SW 1271 (cell line): ENCODE results near the gene UTS2B.

Experiments used
- DNase-seq, 2 experiments: peaks; one replicate each; lab custom pipeline; 2025; lab: John Stamatoyannopoulos, UW

Gene UTS2B

GRCh38 chr3:191352014-191352413 lies 21.7 kb upstream of the UTS2B start:
- DNase-seq, result no peak

- DNase-seq, result no peak
Observed at GRCh38 chr3:191350396-191351090, 20.2 kb upstream of the UTS2B start.

DNA sequence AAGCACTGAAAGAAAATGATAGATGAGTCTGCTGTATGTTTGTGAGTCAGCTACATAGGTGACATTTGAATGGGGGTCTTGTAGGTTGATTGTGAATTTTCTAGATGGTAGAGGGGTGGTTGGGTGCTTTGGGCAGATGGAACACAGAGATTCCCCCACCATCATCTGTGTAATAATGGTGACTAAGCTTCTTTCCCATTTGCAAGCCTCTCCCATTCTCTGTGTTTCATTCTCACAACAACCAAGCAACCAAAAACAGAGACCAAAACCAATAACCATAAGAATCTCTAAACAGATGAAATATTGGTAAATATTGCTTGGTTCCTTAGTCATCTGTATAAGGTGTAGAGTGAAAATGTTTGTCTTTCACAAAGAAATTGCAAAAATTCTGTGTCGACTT lies 17.8 kb upstream of the UTS2B start:
- no peak for DNase-seq

- no peak for DNase-seq
Observed at GRCh38 chr3:191347228-191347627, 16.9 kb upstream of the UTS2B start.

- DNase-seq, result no peak
Observed at GRCh38 chr3:191345334-191345733, 15.0 kb upstream of the UTS2B start.

- no peak for DNase-seq
Observed at GRCh38 chr3:191343913-191344312, 13.6 kb upstream of the UTS2B start.

DNA sequence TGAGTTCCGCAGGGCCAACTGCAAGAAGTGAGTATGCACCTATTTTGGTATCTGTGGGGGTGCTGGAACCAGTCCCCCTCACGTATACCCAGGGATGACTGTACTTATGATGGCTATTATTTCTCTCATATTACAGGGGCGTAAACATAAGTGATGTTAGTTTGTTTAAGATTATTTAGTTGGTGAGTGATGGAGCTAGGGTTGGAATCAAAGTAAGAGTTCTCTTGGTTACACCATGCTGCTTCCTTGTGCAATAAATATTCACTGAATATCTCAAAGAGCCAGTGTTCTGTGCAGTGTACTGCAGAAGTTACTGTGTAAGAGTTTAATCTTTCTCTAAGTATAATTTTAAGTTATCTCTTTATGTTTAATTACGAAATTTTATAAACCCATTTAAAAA lies 12.8 kb upstream of the UTS2B start:
- DNase-seq, result no peak

- DNase-seq, result no peak
Observed at GRCh38 chr3:191342411-191342810, 12.1 kb upstream of the UTS2B start.

DNA sequence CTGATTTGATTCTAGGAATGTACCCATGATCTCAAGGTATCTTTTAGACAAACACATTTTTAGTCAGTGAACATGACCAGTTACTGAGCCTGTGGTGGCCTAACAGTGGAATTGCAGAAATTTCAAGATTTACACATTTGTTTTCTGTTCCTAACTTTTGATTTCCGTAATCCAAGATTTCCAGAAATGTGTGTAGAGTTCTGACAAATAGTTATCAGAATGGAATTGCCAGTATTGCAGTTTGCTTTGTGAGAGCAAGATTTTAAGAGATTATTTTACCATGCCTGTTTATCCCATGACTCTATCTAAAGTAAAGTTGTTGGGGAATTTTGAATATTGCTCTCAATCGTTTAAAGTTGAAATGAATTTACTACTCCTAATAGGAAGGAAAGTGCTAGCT lies 11.7 kb upstream of the UTS2B start:
- DNase-seq, result no peak

DNA sequence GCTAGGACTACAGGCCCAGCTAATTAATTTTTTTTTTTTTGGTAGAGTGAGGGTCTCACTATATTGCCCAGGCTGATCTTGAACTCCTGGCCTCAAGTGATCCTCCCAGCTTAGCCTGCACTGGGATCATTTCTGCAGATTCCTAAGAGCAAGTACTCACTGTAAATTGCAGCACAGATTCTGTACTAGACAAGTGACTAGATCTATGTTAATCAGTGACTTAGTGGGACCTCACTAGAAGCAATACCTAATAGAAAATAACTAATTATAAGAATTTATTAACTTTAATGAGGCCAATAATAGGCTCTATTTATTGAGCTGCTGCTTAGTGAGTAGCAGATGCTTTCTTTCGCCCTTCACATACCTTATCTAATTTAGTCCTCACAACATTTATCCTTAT lies 10.6 kb upstream of the UTS2B start:
- DNase-seq, result no peak

DNA sequence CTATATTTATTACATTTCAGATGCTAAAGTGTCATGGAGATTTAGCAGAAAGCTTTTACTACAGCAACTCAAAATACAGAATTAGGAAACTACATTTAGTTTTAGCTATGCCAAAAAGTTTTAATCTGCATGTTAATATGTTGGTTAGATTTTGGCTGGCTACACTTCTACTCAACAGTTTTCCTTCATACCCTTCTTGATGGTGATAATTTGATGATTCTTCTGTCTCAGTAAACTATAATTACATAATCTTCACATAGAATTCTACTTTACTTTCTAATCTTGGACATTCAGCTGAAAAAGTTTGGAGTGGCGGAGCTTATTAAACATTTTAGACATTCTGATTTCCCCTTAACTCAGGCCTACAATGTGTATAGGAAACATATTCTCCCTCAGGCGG lies 10.0 kb upstream of the UTS2B start:
- DNase-seq, result no peak

- DNase-seq, result no peak
Observed at GRCh38 chr3:191339316-191339917, 9.1 kb upstream of the UTS2B start.

DNA sequence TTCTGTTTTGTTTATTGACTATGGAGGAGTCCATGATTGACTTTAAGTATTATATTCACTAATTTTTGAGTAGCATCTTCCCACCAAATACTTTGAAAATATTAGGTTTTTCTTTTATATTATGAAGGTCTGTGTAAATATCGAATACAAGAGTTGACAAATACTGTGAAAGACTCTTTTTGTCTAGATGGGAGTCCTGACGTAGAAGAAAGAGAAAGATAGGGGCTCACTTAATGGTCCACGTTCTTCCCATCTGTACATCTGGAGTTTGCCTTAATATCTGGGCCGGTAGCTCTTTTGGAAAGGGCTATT lies 7.8 kb upstream of the UTS2B start:
- DNase-seq, result no peak

GRCh38 chr3:191336833-191337232 lies 6.5 kb upstream of the UTS2B start:
- DNase-seq, result no peak

- DNase-seq, result no peak
Observed at GRCh38 chr3:191334346-191334893, 4.1 kb upstream of the UTS2B start.

DNA sequence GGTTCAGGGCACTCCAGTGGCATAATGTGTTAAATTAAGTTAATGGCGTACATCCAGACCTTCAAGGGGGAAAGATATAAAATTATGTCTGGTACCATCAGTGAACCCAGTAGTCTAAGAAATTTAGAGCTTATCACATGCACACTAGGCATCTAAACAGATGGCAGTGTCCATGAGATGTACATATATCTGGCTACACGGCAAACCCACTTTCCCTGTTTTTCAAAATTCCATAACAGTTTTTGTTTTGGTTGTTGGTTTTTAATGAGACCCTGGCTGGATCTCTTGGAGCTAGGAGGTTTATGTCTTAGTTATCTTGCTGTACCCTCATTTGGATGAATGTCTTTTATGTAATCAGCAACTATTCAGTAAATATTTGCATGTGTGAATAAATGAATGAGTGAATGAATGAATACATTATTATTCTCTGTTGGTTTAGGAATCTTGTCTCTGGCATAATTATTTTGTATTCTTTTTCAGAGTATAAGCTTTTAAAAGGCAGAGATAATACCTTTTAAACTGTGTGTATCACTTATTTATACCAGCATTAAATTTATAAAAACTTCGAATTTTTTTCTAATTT lies 3.1 kb upstream of the UTS2B start:
- no peak for DNase-seq

DNA sequence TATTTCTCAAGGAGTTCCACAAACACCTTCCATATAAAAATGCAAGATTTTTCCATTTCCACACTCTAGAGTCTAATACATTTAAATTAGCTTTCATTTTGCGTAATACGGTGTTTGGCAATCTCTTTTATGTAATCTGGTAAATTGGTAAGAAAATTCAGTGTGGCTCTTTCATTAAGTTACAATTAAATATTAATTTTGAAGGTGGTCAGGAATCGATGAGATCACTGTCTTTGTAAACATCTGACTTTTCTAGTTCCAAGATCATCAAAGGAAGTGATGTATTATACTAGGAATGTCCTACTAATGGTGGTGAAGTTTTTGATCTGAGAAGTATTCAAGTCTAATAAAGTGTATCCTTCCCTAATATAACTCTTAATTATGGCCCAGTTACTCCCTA lies 1.1 kb upstream of the UTS2B start:
- peak in 1 of 2 experiments; percentile 24 for DNase-seq

DNA sequence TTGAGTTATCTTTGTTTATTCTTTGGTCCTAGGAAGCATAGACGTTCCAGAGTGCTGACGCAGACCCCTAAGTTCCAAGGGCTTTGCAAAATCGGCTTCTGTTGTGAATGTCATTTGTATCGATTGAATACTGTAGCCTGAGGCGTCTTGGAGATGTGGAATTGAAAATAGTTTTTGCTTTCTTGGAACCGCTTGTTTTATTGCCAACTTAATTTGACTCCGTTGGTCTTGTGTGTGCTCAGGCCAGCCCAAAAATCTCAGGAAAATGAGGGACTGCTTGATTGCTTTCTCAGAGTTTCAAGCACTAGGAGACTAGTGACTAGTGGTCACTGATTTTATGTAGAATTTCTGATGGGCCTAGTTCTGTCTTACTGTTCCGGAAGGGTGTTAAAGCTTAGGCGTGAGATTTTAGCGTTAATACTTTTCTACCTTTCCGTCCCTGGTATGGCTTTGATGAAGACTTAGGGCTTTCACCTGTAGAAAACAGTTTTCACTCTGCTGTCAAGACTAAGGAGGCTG lies 263 bp upstream of the UTS2B start:
- DNase-seq, result no peak

DNA sequence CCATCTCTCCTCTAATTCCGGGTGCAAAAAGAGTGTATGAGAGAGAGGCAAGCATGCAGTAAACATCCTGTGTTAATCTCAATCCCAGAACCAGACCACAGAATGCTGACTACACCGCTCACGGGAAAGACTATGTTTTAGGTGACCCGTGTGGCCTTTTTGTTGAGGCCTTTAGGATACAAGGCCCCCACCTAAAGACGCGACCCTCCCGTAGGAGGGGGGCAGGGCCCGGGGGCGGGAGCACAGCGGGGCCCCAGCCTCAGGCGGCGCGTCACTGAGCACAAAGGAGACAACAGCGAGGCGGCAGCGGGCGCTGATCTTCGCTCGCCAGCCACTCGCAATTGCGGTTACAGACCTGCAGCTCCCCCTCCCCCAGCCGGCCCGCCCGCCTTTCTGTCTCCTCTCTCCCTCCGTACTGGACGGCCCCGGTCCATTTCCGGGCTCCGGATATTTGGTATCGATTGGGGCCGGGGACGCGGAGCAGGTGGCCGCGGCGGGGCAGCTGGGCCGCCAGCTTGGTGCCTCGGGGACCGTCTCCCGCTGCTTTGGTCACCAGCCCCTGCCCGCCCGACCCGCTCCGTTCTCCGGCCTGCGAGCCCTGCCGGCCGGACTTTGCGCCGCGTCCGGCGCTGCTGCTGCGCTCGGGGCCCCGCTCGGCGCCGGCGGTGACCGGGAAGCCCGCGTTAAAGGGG lies 1.2 kb downstream of the UTS2B start, which contains the start of gene CCDC50:
TSS of gene CCDC50 (plus strand) at position 433 of the 692 bp plus-strand sequence. CDS start 281 bp downstream, outside the sequence.
- peak; percentile 34 to 74 for DNase-seq

DNA sequence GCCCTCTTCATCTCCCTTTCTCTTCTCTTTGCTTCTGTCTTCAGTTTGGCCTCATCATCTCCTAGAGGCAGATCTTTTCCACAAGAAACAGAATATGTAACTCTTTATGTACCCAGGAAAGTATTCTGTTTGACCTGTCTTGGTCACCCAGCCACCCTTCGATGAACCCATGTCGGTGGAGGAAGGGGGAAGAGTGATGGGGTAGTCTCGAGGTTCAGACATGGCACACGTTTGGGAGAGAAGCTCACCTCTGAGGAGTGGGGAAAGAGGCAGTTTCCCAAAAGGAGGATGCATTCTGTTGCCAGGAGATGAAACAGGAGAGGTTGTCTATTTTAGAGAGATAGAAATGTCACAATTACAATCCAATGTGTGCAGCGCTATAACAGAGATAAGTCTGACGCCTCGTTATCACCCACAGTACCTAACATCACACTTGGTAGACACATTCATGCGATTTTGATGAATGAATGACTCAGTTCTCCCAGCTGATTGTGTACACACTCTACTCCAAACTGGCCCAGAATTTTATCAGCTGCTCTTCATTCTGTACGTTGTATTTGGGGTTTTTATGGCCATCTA lies 1.9 kb downstream of the UTS2B start:
- no peak for DNase-seq

- no peak for DNase-seq
Observed at GRCh38 chr3:191327526-191327925, 2.8 kb downstream of the UTS2B start.

GRCh38 chr3:191324936-191325335 lies 5.4 kb downstream of the UTS2B start:
- no peak for DNase-seq
